HS-27A (cell line): ENCODE data around the gene MOB2.

Experiments used
- DNase-seq: peaks from one replicate; pipeline ENCODE4 v3.0.0-alpha.2; 2012; ENCODE audit warnings: low read depth, missing footprints

The MOB2 gene

GRCh38 chr11:1486054-1486825 is at the start of gene MOB2:
Gene MOB2 (minus strand): TSS chr11:1486779. CDS start chr11:1486556, 223 bp downstream.
- DNase-seq: no peak

GRCh38 chr11:1534682-1535081 is 48.1 kb upstream of the MOB2 start:
- no peak for DNase-seq

GRCh38 chr11:1534171-1534570 is 47.6 kb upstream of the MOB2 start:
- no peak for DNase-seq

GRCh38 chr11:1533342-1533725 is 46.8 kb upstream of the MOB2 start:
- DNase-seq: no peak

GRCh38 chr11:1532606-1533341 is 46.2 kb upstream of the MOB2 start:
- DNase-seq: no peak

- no peak for DNase-seq
These were observed 45.5 kb upstream of the MOB2 start for GRCh38 chr11:1532014-1532586.

GRCh38 chr11:1531449-1532013 is 45.0 kb upstream of the MOB2 start:
- no peak for DNase-seq

- no peak for DNase-seq
These were observed 44.3 kb upstream of the MOB2 start for GRCh38 chr11:1530686-1531448.

- DNase-seq: no peak
These were observed 43.2 kb upstream of the MOB2 start for GRCh38 chr11:1529774-1530173.

- no peak for DNase-seq
These were observed 42.7 kb upstream of the MOB2 start for GRCh38 chr11:1529286-1529685.

- DNase-seq: no peak
These were observed 42.1 kb upstream of the MOB2 start for GRCh38 chr11:1528710-1529109.

GRCh38 chr11:1526785-1527184 is 40.2 kb upstream of the MOB2 start:
- no peak for DNase-seq

- DNase-seq: no peak
These were observed 37.2 kb upstream of the MOB2 start for GRCh38 chr11:1523779-1524178.

GRCh38 chr11:1523077-1523476 is 36.5 kb upstream of the MOB2 start:
- DNase-seq: no peak

GRCh38 chr11:1522081-1522424 is 35.5 kb upstream of the MOB2 start:
- no peak for DNase-seq

GRCh38 chr11:1521382-1522080 is 35.0 kb upstream of the MOB2 start:
- no peak for DNase-seq

- DNase-seq: no peak
These were observed 34.2 kb upstream of the MOB2 start for GRCh38 chr11:1520663-1521267.

GRCh38 chr11:1520209-1520662 is 33.7 kb upstream of the MOB2 start:
- no peak for DNase-seq

- no peak for DNase-seq
These were observed 32.7 kb upstream of the MOB2 start for GRCh38 chr11:1519028-1520010.

- DNase-seq: no peak
These were observed 31.7 kb upstream of the MOB2 start for GRCh38 chr11:1518301-1518700.
